Spleen (tissue), 7 donors: ENCODE data around the gene FGGY.

Experiments used
- CTCF ChIP-seq, 11 experiments: fragments of 200-600 bp in 7 of 11; fragments of 450-650 bp in 4 of 11; sonication (generic) in 4 of 11; IDR thresholded peaks in 8 of 11; conservative IDR thresholded peaks in 3 of 11; 1 replicate in 7 of 11; 2 replicates in 4 of 11; pipeline versions ENCODE4 v1.4.0 to v1.8.0; 2016 to 2021; ENCODE audit warnings: antibody characterized with exemption in 11 of 11, inconsistent platforms in 4 of 11, mild to moderate bottlenecking in 1 of 11
- POLR2A ChIP-seq, 3 donors: fragments of 450-650 bp; IDR thresholded peaks; one replicate each; pipeline ENCODE4 v1.5.1; 2017; ENCODE audit warnings: antibody characterized with exemption in 3 of 3, mild to moderate bottlenecking in 1 of 3
- POLR2AphosphoS5 ChIP-seq, 3 donors: sonication (generic); formaldehyde crosslinking; IDR thresholded peaks; one replicate each; pipeline ENCODE4 v1.5.1; 2017; ENCODE audit warnings: antibody characterized with exemption in 3 of 3
- donor health status: DM: no; HTN: no; CAD: no; lungs with moderate emphysema.
- donor health status: DM: no; HTN: no; CAD: no.
- donor health status: DM: no; HTN: no; CAD: no.

- TF ChIP-seq CTCF (IDR thresholded peaks at IDR 0.05 in 8 of 11, conservative IDR thresholded peaks at IDR 0.05 in 3 of 11) (no peak), POLR2A (IDR thresholded peaks at IDR 0.05) (no peak), POLR2AphosphoS5 (IDR thresholded peaks at IDR 0.05) (no peak)
These were observed 156.5 kb downstream of the FGGY start for GRCh38 chr1:59453297-59453968.
